ENCODE measurements around the gene PACRG. TPM values are rescaled to one million over a fixed set of nuclear protein-coding genes. Genes with fewer than 3 reads are reported as not detected.

PACRG gene
- total RNA-seq, 1 donor: 1.4 TPM

DNA sequence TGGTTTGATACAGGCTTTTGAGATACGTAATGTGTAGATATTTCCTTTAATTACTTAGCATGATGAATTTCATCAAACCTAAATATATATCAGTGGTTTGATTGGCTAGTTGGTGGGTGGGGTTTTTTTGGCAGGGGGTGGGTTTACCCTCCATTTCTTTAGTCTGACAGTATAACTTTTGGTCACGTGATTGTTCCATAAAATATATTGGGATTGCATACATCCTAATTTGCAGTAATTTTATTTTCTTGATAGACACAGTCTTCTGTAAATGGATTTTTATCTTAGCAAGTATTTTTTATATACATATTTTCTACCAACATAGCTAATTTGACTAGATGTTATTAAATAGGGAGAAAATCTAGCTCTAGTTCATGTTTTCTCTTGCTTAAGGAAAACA is 509.3 kb downstream of the PACRG start:
- Histone ChIP-seq H3K4me1 (ENCODE audit: insufficient read depth, low read length) (no peaks in the 10 kb centered on the region), H3K4me2 (ENCODE audit: insufficient read depth, low read length) (no peak overlapping the region), H3K27me3 (ENCODE audit: insufficient read depth, low read length) (no peaks in the 10 kb centered on the region), H2AFZ (ENCODE audit: low read length) (no peak overlapping the region), H4K20me1 (ENCODE audit: insufficient read depth, low read length) (no peaks in the 10 kb centered on the region), H3K4me3 (ENCODE audit: insufficient read depth, low read length) (no peak overlapping the region), H3K27ac (ENCODE audit: low read depth, low read length) (no peak overlapping the region), H3K36me3 (ENCODE audit: insufficient read depth, low read length) (no peaks in the 10 kb centered on the region), H3K9me3 (ENCODE audit: low read depth, low read length) (no peaks in the 10 kb centered on the region), H3K79me2 (ENCODE audit: insufficient read depth, low read length) (no peaks in the 10 kb centered on the region)
- TF ChIP-seq, protein P1, sequence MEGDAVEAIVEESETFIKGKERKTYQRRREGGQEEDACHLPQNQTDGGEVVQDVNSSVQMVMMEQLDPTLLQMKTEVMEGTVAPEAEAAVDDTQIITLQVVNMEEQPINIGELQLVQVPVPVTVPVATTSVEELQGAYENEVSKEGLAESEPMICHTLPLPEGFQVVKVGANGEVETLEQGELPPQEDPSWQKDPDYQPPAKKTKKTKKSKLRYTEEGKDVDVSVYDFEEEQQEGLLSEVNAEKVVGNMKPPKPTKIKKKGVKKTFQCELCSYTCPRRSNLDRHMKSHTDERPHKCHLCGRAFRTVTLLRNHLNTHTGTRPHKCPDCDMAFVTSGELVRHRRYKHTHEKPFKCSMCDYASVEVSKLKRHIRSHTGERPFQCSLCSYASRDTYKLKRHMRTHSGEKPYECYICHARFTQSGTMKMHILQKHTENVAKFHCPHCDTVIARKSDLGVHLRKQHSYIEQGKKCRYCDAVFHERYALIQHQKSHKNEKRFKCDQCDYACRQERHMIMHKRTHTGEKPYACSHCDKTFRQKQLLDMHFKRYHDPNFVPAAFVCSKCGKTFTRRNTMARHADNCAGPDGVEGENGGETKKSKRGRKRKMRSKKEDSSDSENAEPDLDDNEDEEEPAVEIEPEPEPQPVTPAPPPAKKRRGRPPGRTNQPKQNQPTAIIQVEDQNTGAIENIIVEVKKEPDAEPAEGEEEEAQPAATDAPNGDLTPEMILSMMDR (IDR thresholded peaks at IDR 0.05; ENCODE audit: extremely low read depth, low read depth, low read length): no peak
- no peak for DNase-seq (ENCODE audit: insufficient read length, low spot score, missing footprints)

DNA sequence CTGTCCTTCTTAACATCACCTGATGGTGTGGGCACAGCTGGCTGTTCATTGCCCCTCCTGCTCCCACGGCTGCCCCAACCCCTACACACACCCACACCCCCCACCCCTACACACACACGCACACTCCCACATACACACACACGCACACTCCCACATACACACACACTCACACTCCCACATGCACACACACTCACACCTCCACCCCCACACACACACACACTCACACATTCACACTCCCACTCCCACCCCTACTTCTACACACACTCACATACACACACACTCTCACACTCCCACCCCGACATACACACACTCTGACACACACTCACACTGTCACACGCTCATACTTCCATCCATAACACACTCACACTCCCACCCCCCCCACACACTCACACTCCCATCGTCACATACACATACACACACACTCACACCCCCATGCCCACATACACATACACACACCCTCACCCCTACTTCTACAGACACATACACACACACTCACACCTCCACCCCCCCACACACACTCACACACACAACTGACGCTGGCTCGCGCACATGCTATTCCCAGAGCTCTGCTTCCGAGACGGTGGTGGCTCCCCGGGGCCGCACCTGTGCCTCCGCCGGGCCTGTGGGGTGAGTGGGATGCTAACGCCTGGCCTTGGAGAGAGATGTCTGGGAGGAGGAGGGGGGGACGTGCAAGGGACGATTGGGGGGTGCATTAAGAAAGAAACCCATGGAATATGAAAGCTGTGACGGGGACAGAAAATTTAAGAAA is 512.0 kb downstream of the PACRG start:
- no peaks in the 10 kb centered on the region for H3K9me3 ChIP-seq (ENCODE audit: low read depth, low read length)
- H4K20me1 ChIP-seq (ENCODE audit: insufficient read depth, low read length): no peaks in the 10 kb centered on the region
- DNase-seq (ENCODE audit: insufficient read length, low spot score, missing footprints): no peak
- no peaks in the 10 kb centered on the region for H3K36me3 ChIP-seq (ENCODE audit: insufficient read depth, low read length)
- no peaks in the 10 kb centered on the region for H3K79me2 ChIP-seq (ENCODE audit: insufficient read depth, low read length)
- TF ChIP-seq, protein P1 (IDR thresholded peaks at IDR 0.05; ENCODE audit: extremely low read depth, low read depth, low read length): no peak
- H3K4me2 ChIP-seq (ENCODE audit: insufficient read depth, low read length): no peak overlapping the region
- H3K4me3 ChIP-seq (ENCODE audit: insufficient read depth, low read length): no peak overlapping the region
- H3K27me3 ChIP-seq (ENCODE audit: insufficient read depth, low read length): no peaks in the 10 kb centered on the region
- no peak overlapping the region for H3K27ac ChIP-seq (ENCODE audit: low read depth, low read length)
- H2AFZ ChIP-seq (ENCODE audit: low read length): no peak overlapping the region
- no peaks in the 10 kb centered on the region for H3K4me1 ChIP-seq (ENCODE audit: insufficient read depth, low read length)

DNA sequence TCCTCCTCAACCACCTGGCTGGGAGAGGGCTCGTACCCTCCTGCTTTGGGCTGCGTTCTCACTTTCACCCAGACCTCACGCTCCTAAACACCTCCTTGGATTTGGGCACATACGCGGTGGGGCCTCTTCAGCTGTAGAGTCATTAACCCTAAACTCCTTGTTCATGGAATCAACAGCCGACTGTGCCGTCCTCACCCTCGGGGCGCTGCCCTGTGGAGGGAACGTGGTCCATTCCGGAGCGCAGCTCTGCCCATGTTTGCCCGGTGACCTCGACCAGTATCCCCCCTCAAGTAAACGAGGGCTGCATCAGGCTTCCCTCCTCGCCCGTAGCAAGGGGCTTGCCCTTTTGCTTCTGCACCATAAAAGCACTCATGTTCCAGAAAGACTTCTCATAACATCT is 512.8 kb downstream of the PACRG start:
- Histone ChIP-seq H3K27ac (ENCODE audit: low read depth, low read length) (no peak overlapping the region), H3K27me3 (ENCODE audit: insufficient read depth, low read length) (no peaks in the 10 kb centered on the region), H3K4me2 (ENCODE audit: insufficient read depth, low read length) (no peak overlapping the region), H3K9me3 (ENCODE audit: low read depth, low read length) (no peaks in the 10 kb centered on the region), H3K4me1 (ENCODE audit: insufficient read depth, low read length) (no peaks in the 10 kb centered on the region), H3K4me3 (ENCODE audit: insufficient read depth, low read length) (no peak overlapping the region), H3K36me3 (ENCODE audit: insufficient read depth, low read length) (no peaks in the 10 kb centered on the region), H2AFZ (ENCODE audit: low read length) (no peak overlapping the region), H4K20me1 (ENCODE audit: insufficient read depth, low read length) (no peaks in the 10 kb centered on the region), H3K79me2 (ENCODE audit: insufficient read depth, low read length) (no peaks in the 10 kb centered on the region)
- TF ChIP-seq, protein P1 (IDR thresholded peaks at IDR 0.05; ENCODE audit: extremely low read depth, low read depth, low read length): no peak
- no peak for DNase-seq (ENCODE audit: insufficient read length, low spot score, missing footprints)

DNA sequence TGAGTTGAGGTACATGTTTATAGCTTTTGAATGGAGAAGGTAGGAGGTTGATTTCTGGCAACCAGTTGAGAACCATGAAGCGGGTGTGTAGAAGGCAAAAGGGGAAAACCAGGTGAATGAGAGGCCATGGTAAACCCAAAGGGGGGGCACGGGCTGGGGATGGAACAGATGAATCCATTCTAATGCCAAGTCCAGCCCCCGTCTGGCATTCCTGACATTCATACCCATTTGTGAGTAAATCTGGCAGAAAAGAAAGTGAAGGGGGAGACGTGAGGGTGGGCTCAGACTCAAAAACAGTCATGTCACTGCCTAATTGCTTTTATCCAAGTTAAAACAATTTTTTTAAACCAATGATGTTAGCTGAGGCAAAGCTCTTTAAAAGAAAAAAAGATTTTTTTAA is 513.9 kb downstream of the PACRG start:
- Histone ChIP-seq H3K9me3 (ENCODE audit: low read depth, low read length) (no peaks in the 10 kb centered on the region), H3K4me1 (ENCODE audit: insufficient read depth, low read length) (no peaks in the 10 kb centered on the region), H3K27ac (ENCODE audit: low read depth, low read length) (no peak overlapping the region), H2AFZ (ENCODE audit: low read length) (no peak overlapping the region), H3K27me3 (ENCODE audit: insufficient read depth, low read length) (no peaks in the 10 kb centered on the region), H3K36me3 (ENCODE audit: insufficient read depth, low read length) (no peaks in the 10 kb centered on the region), H3K4me3 (ENCODE audit: insufficient read depth, low read length) (no peak overlapping the region), H3K4me2 (ENCODE audit: insufficient read depth, low read length) (no peak overlapping the region), H4K20me1 (ENCODE audit: insufficient read depth, low read length) (no peaks in the 10 kb centered on the region), H3K79me2 (ENCODE audit: insufficient read depth, low read length) (no peaks in the 10 kb centered on the region)
- TF ChIP-seq, protein P1 (IDR thresholded peaks at IDR 0.05; ENCODE audit: extremely low read depth, low read depth, low read length): no peak
- no peak for DNase-seq (ENCODE audit: insufficient read length, low spot score, missing footprints)
